Central memory CD8-positive, alpha-beta T cell (primary cell): ENCODE measurements around the gene CAPN11.

Experiments
- ATAC-seq: fragments of 150-1000 bp; cut with Tn5 transposase; replicated peaks from 2 replicates; pipeline ENCODE4 v1.10.0; 2022; ENCODE audit warnings: mild to moderate bottlenecking, moderate FRiP score, moderate number of reproducible peaks; ENCODE audit not compliant: poor library complexity, severe bottlenecking; ENCODE audit errors: extremely low read depth
- DNase-seq, 2 donors: peaks; one replicate each; pipeline ENCODE4 v3.0.0; 2021; ENCODE audit warnings: low spot score in 2 of 2
- H3K27ac Mint-ChIP-seq: one replicate; pipeline ENCODE4 v1.8.0; 2022; ENCODE audit warnings: low read depth, mild to moderate bottlenecking, moderate library complexity, mixed read lengths
- H3K27me3 Mint-ChIP-seq: one replicate; pipeline ENCODE4 v1.8.0; 2022; ENCODE audit warnings: mixed read lengths
- H3K36me3 Mint-ChIP-seq: one replicate; pipeline ENCODE4 v1.8.0; 2022; ENCODE audit warnings: mild to moderate bottlenecking, moderate library complexity, mixed read lengths; ENCODE audit not compliant: insufficient read depth
- H3K4me1 Mint-ChIP-seq: one replicate; pipeline ENCODE4 v1.8.0; 2022; ENCODE audit warnings: mixed read lengths
- H3K4me3 Mint-ChIP-seq: one replicate; pipeline ENCODE4 v1.8.0; 2022; ENCODE audit warnings: mild to moderate bottlenecking, moderate library complexity, mixed read lengths
- H3K9me3 Mint-ChIP-seq: one replicate; pipeline ENCODE4 v1.8.0; 2022; ENCODE audit warnings: mixed read lengths

The CAPN11 gene

DNA sequence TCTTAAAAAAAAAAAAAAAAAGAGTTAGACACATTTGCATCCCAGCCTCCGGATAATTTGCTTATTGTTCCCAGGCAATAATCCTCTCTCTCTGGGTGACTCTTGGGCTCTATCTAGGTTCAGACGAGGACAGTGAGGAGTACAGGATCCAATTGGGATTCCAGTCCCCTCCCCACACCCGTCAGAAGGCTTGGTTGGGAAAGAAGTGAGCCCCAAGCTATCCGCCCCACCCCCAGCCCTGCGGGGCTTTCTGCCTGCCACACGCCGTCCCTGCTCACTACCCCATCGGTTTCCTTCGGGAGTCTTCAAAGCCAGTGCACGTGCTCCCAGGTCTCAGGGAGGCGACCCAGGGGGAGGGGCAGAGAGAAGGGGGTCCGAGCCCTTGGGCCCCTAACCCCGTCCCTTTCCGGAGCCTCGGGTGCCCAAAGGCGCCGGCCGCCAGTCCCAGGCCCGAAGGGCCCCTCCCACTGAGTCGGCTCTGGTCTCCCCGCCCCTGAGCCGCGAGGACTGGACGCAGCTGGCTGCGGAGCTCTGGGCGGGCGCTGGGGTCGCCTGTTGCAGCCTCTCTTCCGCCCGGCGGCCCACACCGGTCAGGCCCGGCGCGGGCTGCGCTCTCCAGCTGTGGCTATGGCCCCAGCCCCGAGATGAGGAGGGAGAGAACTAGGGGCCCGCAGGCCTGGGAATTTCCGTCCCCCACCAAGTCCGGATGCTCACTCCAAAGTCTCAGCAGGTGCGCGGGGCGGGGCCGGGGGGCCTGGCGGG is 60.6 kb downstream of the CAPN11 start:
- ATAC-seq (no peak), DNase-seq (no peak)
- H3K4me1 Mint-ChIP-seq, result peaks cover 12% of the 10 kb centered on the region

DNA sequence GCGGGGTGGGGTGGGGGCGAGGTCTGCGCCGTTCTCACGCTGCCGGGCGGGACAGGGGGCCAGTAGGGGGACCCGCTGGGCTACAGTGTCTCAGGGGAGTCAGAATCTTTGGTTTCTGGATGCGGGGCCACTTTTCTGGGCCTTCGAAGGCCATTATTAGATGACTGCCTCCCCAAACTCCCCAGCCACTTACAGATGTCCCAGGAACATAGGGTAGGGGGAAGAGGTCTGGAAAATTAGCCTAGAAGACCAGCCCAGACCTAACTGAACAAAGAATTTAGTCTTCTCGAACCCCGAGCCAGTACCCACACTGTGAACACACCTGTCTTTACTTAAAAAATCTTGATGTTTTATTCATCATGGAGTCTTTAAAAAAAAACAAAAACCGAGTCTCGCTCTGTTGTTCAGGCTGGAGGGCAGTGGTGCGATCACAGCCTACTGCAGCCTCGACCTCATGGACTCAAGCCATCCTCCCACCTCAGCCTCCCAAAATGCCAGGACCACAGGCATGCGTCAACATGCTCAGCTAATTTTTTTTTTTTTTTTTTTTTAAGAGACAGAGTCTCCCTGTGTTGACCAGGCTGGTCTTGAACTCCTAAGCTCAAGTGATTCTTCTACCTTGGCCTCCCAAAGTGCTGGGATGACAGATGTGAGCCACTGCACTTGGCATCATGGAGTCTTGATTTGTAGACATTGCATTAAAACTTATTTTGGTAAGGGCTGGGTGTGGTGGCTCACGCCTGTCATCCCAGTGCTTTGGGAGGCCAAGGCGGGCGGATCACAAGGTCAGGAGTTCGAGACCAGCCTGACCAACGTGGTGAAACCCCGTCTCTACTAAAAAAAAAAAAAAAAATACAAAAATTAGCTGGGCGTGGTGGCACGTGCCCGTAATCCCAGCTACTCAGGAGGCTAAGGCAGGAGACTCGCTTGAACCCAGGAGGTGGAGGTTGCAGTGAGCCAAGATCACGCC is 61.5 kb downstream of the CAPN11 start:
- DNase-seq, result no peak
- Mint-ChIP-seq H3K9me3 (no peaks in the 10 kb centered on the region), H3K27me3 (peaks cover 28% of the 10 kb centered on the region), H3K27ac (no peak overlapping the region), H3K4me1 (peaks cover 18% of the 10 kb centered on the region), H3K36me3 (peaks cover 1% of the 10 kb centered on the region), H3K4me3 (peak overlapping the region; percentile 16)
- no peak for ATAC-seq

More for the DNA sequence above, 60.6 kb downstream of the CAPN11 start:
- peaks cover 28% of the 10 kb centered on the region for H3K27me3 Mint-ChIP-seq
- peaks cover 1% of the 10 kb centered on the region for H3K36me3 Mint-ChIP-seq
- H3K4me3 Mint-ChIP-seq, result no peak overlapping the region
- H3K9me3 Mint-ChIP-seq, result no peaks in the 10 kb centered on the region
- H3K27ac Mint-ChIP-seq, result no peak overlapping the region

GRCh38 chr6:44220913-44221290 is 62.3 kb downstream of the CAPN11 start:
- Mint-ChIP-seq H3K4me3 (peak overlapping the region; percentile 41), H3K27ac (no peak overlapping the region), H3K27me3 (peaks cover 28% of the 10 kb centered on the region), H3K36me3 (peaks cover 1% of the 10 kb centered on the region), H3K4me1 (peaks cover 18% of the 10 kb centered on the region), H3K9me3 (no peaks in the 10 kb centered on the region)
- ATAC-seq (no peak), DNase-seq (no peak)

DNA sequence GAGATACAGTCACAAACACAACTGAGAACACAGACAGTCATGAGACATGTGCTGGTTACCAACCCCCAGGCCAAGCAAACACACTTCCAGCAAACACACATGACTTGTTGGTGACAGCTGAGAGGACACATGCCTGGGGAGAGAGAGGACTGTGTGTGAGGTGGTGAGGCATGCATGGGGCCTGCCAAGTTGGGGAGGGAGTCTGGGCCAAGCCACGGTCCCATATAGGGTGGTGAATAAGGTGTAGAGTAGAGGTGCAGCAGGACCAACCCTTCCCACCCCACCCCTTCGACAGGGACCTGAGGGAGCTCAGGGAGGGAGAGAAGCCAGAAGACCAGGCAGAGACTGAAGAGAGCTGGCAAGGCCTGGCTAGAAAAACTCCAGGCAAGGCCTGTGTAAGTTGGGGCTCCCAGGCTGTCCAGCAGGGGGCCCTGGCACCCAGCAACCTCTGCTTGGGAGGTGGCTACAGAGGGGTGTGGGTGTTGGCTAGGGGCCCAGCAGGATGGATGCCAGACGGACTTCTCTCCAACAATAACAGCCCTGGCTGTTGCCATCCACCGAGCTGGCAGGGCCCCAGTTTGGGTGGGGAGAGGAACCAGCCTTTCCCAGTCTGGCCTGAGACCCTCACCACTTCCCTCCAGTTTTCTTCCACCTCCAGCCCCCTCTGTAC is 62.8 kb downstream of the CAPN11 start:
- H3K4me3 Mint-ChIP-seq, result peak overlapping the region; percentile 41
- ATAC-seq (peak; percentile 68), DNase-seq (peak; percentile 48 to 61)
- no peak overlapping the region for H3K27ac Mint-ChIP-seq
- peaks cover 24% of the 10 kb centered on the region for H3K27me3 Mint-ChIP-seq
- H3K4me1 Mint-ChIP-seq, result peaks cover 18% of the 10 kb centered on the region
- peaks cover 1% of the 10 kb centered on the region for H3K36me3 Mint-ChIP-seq
- no peaks in the 10 kb centered on the region for H3K9me3 Mint-ChIP-seq

DNA sequence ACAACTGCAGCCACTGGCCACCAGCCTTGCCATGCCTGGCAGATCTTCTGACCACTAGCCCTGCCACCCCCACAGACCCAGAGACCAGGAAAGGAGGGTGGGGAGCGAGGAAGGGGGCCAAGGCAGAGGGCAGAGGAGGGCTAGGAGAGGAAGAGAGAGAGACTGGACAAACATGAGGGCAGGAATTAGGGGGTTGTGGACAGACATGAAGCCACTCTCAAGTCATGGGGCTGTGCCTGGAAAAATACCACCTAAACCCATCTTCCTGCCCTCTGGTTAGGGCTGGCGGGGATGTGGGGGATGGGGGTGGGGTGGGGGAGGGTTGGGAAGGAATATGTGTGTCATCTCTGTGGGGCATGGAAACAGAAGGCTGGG is 63.3 kb downstream of the CAPN11 start:
- no peak overlapping the region for H3K4me3 Mint-ChIP-seq
- no peak for DNase-seq
- no peaks in the 10 kb centered on the region for H3K9me3 Mint-ChIP-seq
- peaks cover 18% of the 10 kb centered on the region for H3K4me1 Mint-ChIP-seq
- ATAC-seq, result no peak
- no peak overlapping the region for H3K27ac Mint-ChIP-seq
- peaks cover 1% of the 10 kb centered on the region for H3K36me3 Mint-ChIP-seq
- H3K27me3 Mint-ChIP-seq, result peaks cover 18% of the 10 kb centered on the region

DNA sequence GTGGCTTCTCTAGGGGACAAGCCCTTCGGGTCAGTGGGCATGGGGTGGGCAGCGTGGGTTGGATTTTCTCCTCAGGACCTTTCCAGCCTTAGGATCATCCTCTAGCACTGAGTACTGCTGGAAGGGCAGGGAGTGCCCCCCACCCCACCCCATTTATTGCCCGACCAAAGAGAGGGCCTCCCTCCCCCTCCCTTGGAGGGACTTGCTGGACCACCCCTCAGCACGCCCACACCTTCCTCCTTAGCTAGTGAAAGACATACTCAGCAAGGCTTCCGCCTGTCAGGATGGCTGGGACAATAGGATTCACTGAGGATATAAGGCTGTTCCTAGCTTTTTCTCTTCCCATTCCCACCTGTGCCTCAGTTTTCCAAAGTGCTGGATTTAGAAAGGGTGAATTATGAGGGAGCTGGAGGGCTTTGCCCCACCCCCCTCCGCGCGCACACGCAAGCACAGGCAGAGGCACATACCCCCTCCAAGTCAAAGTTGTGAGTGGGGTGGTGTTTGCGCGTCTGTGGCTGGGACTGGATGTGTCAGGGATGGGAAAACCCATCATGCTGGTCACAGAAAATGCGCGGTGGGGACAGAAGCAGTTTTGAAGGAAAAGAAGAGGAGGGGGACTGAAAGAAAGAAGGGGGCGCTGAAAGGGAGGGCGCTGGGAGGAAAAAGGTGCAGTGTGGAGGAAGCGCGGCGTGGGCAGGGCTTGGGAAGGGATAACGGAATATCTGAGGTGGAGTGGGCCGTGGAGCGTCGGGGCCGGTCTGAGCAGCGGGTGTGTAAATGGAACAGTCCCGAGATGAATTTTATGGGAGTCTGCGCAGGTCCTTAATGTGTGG is 64.1 kb downstream of the CAPN11 start:
- DNase-seq (no peak), ATAC-seq (no peak)
- H3K4me3 Mint-ChIP-seq, result peak overlapping the region; percentile 83
- peaks cover 1% of the 10 kb centered on the region for H3K36me3 Mint-ChIP-seq
- no peaks in the 10 kb centered on the region for H3K9me3 Mint-ChIP-seq
- H3K27me3 Mint-ChIP-seq, result peaks cover 11% of the 10 kb centered on the region
- peak overlapping the region; percentile 36 for H3K27ac Mint-ChIP-seq
- H3K4me1 Mint-ChIP-seq, result peaks cover 18% of the 10 kb centered on the region

GRCh38 chr6:44223319-44224028 is 64.9 kb downstream of the CAPN11 start, which contains the start of gene SLC29A1:
Gene SLC29A1 (plus strand): TSS chr6:44223595. CDS start chr6:44227314, 3,719 bp downstream.
- Mint-ChIP-seq H3K27ac (peak within 1 kb of the TSS; percentile 36), H3K4me1 (peaks cover 18% of the 10 kb centered on the region), H3K27me3 (peaks cover 4% of the 10 kb centered on the region), H3K4me3 (peak within 1 kb of the TSS; percentile 83), H3K36me3 (peaks cover 1% of the 10 kb centered on the region), H3K9me3 (no peaks in the 10 kb centered on the region)
- ATAC-seq (peak; percentile 76), DNase-seq (peak; percentile 64 to 67)

- Mint-ChIP-seq H3K4me1 (peaks cover 18% of the 10 kb centered on the region), H3K27ac (no peak overlapping the region), H3K36me3 (no peaks in the 10 kb centered on the region), H3K27me3 (no peaks in the 10 kb centered on the region), H3K4me3 (peak overlapping the region; percentile 83), H3K9me3 (no peaks in the 10 kb centered on the region)
- ATAC-seq (peak; percentile 5), DNase-seq (no peak)
Observed at GRCh38 chr6:44224029-44224964, 65.7 kb downstream of the CAPN11 start.

DNA sequence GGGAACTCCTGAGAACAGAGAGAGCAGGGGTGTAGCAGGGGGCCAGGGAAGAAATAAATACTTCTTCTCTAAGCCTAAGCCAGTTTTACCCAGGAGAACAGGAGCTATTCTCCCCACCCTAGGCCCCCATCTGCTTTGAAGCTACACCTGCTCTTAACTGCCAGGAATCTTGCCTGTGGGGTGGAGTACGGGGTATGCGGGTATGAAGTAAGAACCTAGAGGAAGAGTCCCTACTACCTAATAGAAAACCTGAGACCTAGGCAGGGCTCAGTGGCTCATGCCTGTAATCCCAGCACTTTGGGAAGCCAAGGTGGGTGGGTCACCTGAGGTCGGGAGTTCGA is 66.3 kb downstream of the CAPN11 start:
- Mint-ChIP-seq H3K9me3 (no peaks in the 10 kb centered on the region), H3K4me3 (peak overlapping the region; percentile 13), H3K36me3 (no peaks in the 10 kb centered on the region)

DNA sequence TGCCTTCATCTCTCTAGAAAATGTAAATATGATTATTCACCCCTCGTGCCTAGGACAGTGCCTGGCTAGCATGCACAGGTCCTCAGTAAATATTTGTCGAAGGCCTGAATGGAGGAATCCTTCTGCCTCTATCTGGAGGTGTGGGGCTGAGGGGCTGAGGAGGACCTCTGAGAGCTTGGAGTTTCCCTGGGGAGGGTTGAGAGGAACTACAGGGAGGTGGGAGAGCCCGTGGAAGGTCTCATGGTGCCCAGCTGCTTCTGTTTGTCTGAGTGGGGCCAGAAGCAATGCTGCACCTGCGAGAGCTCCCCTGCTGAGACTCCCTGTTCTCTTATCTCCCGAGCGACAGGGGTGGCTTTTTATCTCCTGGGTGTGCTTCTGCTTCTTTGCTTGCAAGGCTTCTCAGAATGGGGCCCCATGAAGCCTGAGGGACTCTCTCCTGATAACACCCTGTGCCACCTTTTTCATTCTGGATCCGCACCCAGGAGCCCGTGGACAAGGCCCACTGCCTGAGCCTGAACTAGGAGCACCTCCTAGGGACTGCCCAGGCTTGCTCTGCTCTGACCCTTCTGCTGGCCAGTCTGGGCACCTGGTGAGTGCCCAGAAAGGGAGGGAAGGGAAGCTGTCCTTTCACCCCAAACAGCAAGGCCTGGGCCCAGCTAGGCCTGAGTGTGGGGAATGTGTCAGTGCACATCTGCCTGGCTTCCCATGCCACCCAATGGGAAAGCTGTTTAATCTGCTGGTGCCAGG is 67.1 kb downstream of the CAPN11 start:
- Mint-ChIP-seq H3K4me1 (peaks cover 18% of the 10 kb centered on the region), H3K27me3 (no peaks in the 10 kb centered on the region), H3K4me3 (no peak overlapping the region), H3K36me3 (no peaks in the 10 kb centered on the region), H3K9me3 (no peaks in the 10 kb centered on the region), H3K27ac (no peak overlapping the region)
- no peak for ATAC-seq
- DNase-seq, result no peak

More for the DNA sequence above, 66.3 kb downstream of the CAPN11 start:
- DNase-seq (no peak), ATAC-seq (no peak)
- no peak overlapping the region for H3K27ac Mint-ChIP-seq
- no peaks in the 10 kb centered on the region for H3K27me3 Mint-ChIP-seq
- peaks cover 18% of the 10 kb centered on the region for H3K4me1 Mint-ChIP-seq
